ENCODE measurements around the gene GCH1. TPM values are rescaled to one million over a fixed set of nuclear protein-coding genes. Genes with fewer than 3 reads are reported as not detected.

GCH1 gene
- total RNA-seq, 1 donor from 2014 or later: 17.2 TPM

GRCh38 chr14:54834081-54834480 lies 68.5 kb downstream of the GCH1 start:
- intact Hi-C loops (cut with micrococcal nuclease): no loop called here
- peaks cover 5% of the 10 kb centered on the region for H3K9me3 Mint-ChIP-seq

DNA sequence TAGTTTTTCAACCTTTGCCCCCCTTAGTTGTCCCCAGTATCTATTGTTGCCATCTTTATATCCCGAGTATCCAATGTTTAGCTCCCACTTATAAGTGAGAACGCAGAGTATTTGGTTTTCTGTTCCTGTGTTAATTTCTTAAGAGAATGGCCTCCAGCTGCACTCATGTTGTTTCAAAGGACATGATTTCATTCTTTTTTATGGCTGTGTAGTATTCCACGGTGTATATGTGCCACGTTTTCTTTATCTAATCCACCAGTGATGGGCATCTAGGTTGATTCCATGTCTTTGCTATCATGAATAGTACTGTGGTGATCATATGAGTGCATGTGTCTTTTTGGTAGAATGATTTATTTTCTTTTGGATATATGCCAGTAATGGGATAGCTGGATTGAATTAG lies 72.0 kb downstream of the GCH1 start:
- intact Hi-C loops (cut with micrococcal nuclease): no loop called here
- DNase-seq (no peak), ATAC-seq (ENCODE audit: low read depth) (no peak)
- Mint-ChIP-seq H3K9me3 (peaks cover 12% of the 10 kb centered on the region), H3K27me3 (no peaks in the 10 kb centered on the region), H3K4me3 (no peak overlapping the region), H3K4me1 (no peaks in the 10 kb centered on the region), H3K36me3 (ENCODE audit: low read depth) (no peaks in the 10 kb centered on the region), H3K27ac (no peak overlapping the region)
- CTCF ChIA-PET: no interaction called here
- POLR2A ChIA-PET: no interaction called here
- TF ChIP-seq CTCF (IDR thresholded peaks at IDR 0.05): no peak

More at GRCh38 chr14:54834081-54834480, 68.5 kb downstream of the GCH1 start:
- Mint-ChIP-seq H3K4me3 (no peak overlapping the region), H3K4me1 (no peaks in the 10 kb centered on the region), H3K36me3 (ENCODE audit: low read depth) (no peaks in the 10 kb centered on the region), H3K27ac (no peak overlapping the region), H3K27me3 (no peaks in the 10 kb centered on the region)
- POLR2A ChIA-PET: interaction anchor here (0.6 kb wide), 1 partner anchor 16 kb away, joined by 4 read pairs; no protein-coding TSS in a partner anchor
- DNase-seq (no peak), ATAC-seq (ENCODE audit: low read depth) (no peak)
- CTCF ChIA-PET: interaction anchor here (0.6 kb wide), 1 partner anchor 147 kb away, joined by 4 read pairs; no protein-coding TSS in a partner anchor
- TF ChIP-seq CTCF (IDR thresholded peaks at IDR 0.05): no peak

DNA sequence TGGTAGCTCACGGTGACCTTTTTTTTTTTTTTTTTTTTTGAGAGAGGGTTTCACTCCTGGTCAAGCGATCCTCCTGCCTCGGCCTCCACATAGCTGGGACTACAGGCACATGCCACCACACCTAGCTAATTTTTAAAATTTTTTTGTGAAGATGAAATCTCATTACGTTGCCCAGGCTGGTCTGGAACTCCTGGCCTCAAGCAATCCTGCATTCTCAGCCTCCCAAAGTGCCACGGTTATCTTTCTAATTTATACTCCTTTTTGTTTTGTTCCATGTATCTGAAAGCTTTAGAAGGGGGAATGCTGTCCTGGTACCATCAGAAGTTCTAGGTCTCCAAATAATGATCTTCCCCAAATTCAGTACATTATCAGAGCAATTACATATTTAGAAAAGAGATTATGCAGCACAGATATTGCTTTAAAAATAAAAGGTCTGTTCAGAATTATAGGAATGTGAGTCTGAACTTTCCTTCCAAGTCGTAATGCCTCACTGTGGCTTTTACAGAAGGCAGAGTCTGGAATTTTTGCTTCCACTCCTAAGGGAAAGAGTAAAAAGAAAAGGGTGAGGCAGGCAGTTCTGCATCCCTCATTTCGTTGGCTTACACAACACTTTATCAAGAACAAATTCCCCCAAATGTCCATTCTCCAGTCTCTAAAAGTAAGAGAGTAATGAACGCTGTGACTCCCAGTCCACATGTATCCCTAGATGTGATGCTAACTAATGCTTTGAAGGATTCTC lies 73.0 kb downstream of the GCH1 start:
- ChIA-PET CTCF (no interaction called here), POLR2A (no interaction called here)
- H3K36me3 Mint-ChIP-seq (ENCODE audit: low read depth): no peaks in the 10 kb centered on the region
- no peak overlapping the region for H3K27ac Mint-ChIP-seq
- DNase-seq (no peak), ATAC-seq (ENCODE audit: low read depth) (no peak)
- H3K4me3 Mint-ChIP-seq: no peak overlapping the region
- H3K4me1 Mint-ChIP-seq: no peaks in the 10 kb centered on the region
- TF ChIP-seq CTCF (IDR thresholded peaks at IDR 0.05): no peak
- intact Hi-C loops (cut with micrococcal nuclease): no loop called here
- peaks cover 19% of the 10 kb centered on the region for H3K9me3 Mint-ChIP-seq
- H3K27me3 Mint-ChIP-seq: no peaks in the 10 kb centered on the region

- intact Hi-C loops (cut with micrococcal nuclease): no loop called here
- no peaks in the 10 kb centered on the region for H3K4me1 Mint-ChIP-seq
- TF ChIP-seq CTCF (IDR thresholded peaks at IDR 0.05): no peak
- CTCF ChIA-PET: interaction anchor here (0.6 kb wide), 1 partner anchor 1059 kb away, joined by 3 read pairs; no protein-coding TSS in a partner anchor
- no peaks in the 10 kb centered on the region for H3K36me3 Mint-ChIP-seq (ENCODE audit: low read depth)
- peaks cover 29% of the 10 kb centered on the region for H3K9me3 Mint-ChIP-seq
- ATAC-seq (ENCODE audit: low read depth) (no peak), DNase-seq (no peak)
- no peak overlapping the region for H3K27ac Mint-ChIP-seq
- POLR2A ChIA-PET: no interaction called here
- H3K4me3 Mint-ChIP-seq: no peak overlapping the region
- no peaks in the 10 kb centered on the region for H3K27me3 Mint-ChIP-seq
Measured at GRCh38 chr14:54828037-54828436, 74.6 kb downstream of the GCH1 start.

DNA sequence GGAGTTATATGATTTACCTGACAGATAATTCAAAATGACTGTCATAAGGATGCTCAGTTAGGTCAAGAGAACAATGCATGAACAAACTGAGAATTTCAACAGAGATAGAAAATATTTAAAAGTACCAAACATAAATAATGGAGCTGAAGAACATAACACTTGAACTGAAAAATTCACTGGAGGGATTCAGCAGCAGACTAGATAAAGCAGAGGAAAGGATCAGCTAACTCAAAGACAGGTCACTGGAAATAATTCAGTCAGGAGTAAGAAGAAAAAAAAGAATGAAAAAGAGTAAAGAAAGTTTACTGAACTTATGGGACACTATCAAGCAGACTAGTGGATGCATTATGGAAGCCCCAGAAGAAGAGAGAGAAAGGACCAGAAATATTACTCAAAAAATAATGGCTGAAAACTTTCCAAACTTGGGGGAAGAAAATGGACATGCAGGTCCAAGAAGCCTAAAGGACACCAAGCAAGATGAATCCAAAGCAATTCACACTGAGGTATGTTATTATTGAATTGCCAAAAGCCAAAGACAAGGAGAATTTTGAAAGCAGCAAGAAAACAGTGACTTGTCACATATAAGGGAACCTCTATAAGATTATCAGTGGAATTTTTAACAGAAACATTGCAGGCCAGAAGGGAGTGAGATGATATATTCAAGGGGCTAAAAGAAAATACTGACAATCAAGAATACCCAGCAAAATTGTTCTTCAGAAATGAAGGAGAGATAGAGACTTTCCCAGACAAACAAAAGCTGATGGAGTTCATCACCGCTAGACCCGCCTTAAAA lies 78.7 kb downstream of the GCH1 start:
- ChIA-PET POLR2A (no interaction called here), CTCF (no interaction called here)
- H3K27me3 Mint-ChIP-seq: peaks cover 2% of the 10 kb centered on the region
- H3K4me3 Mint-ChIP-seq: no peak overlapping the region
- H3K9me3 Mint-ChIP-seq: peaks cover 30% of the 10 kb centered on the region
- no peak for DNase-seq
- ATAC-seq (ENCODE audit: low read depth): no peak
- H3K4me1 Mint-ChIP-seq: no peaks in the 10 kb centered on the region
- no peaks in the 10 kb centered on the region for H3K36me3 Mint-ChIP-seq (ENCODE audit: low read depth)
- no peak for TF ChIP-seq CTCF (IDR thresholded peaks at IDR 0.05)
- intact Hi-C loops (cut with micrococcal nuclease): no loop called here
- H3K27ac Mint-ChIP-seq: no peak overlapping the region

All from activated B cell treated with CpG ODN at 0.5 μM for 24 hours (primary cell).